ENCODE data around the gene CDIPT.

Gene CDIPT

DNA sequence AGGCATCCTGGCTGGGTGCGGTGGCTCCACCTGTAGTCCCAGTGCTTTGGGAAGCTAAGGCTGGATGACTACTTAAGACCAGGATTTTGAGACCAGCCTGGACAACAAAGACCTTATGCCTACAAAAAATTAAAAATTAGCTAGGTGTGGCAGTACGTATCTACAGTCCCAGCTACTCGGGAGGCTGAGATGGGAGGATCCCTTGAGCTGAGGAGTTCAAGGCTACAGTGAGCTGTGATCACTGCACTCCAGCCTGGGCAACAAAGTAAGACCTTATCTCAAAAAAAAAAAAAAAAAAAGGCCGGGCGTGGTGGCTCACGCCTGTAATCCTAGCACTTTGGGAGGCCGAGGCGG, 36.7 kb downstream of the CDIPT start:
- DNase-seq (ENCODE audit: low read depth): no peak

GRCh38 chr16:29825145-29826044, 37.6 kb downstream of the CDIPT start:
- no peak for DNase-seq (ENCODE audit: low read depth)

DNA sequence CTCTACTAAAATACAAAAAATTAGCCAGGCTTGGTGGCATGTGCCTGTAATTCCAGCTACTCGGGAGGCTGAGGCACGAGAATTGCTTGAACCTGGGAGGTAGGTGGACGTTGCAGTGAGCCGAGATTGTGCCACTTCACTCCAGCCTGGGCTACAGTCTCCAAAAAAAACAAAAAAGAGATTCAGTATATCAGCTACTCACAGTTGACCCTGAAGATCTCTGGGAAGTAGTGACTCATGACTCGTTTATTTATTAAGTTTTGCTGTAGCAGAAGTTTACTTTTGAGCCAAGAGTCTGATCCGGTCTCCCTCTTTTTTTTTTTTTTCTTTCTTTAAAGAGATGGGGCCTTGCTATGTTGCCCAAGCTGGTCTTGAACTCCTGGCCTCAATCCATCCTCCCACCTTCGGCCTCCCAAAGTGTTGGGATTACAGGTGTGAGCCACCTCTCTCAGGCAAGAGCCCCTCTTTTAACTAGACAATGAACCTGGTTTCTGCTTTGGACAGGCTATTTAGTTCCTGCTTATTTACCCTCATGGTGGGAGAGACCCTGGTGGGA, 38.4 kb downstream of the CDIPT start:
- DNase-seq (ENCODE audit: low read depth): no peak

DNA sequence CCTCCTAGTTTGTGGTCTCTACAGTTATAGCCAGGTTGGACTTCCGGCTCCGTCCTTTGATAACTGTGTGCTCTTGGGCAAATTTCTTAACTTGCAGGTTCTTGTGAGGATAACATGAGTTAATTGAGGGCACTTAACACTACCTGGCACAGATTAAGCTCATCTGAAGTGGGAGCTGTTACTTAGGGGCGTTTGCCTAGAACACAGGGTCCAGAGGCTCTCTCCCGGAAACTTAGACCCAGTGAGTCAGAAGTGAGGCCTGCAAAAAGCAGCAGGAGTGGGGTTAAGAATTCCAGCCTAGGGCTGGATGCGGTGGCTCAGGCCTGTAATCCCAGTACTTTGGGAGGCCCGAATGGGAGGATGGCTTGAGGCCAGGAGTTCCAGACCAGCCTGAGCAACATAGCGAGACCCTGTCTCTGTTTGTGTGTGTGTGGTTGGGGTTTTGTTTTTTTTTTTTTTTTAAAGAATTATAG, 41.3 kb downstream of the CDIPT start:
- no peak for DNase-seq (ENCODE audit: low read depth)

- no peak for DNase-seq (ENCODE audit: low read depth)
These were observed 42.0 kb downstream of the CDIPT start for GRCh38 chr16:29820730-29821642.

DNA sequence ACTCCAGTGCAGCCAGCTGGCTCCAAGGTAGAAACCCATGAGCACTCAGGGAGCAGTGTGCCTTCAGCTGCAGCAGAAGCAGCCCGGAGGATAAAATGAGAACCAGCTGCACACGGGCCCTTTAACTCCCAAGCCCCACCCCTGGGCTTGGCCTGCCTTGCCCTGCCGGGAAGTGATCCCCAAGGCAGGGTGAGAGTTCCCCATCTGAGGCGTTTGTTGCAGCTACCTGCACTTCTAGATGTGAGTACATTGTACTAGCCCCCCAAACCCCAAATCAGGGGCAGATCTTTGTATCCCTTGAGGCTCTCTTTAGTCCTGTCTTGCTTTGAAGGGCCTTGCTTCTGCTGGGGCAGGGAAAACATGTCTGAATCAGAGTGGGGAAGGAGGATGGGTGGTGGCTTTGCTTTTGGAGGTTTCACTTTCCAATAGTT, 42.7 kb downstream of the CDIPT start, which contains the start of gene MVP:
TSS of gene MVP (plus strand) at position 192 of the 431 bp plus-strand sequence. CDS start 10,088 bp downstream, outside the sequence.
- peak; percentile 43 for DNase-seq (ENCODE audit: low read depth)

DNA sequence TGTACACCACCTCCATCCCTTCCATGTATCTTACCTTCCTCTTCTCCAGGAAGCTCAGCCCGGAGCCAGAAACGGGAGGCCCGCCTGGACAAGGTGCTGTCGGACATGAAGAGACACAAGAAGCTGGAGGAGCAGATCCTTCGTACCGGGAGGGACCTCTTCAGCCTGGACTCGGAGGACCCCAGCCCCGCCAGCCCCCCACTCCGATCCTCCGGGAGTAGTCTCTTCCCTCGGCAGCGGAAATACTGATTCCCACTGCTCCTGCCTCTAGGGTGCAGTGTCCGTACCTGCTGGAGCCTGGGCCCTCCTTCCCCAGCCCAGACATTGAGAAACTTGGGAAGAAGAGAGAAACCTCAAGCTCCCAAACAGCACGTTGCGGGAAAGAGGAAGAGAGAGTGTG, 43.5 kb downstream of the CDIPT start:
- DNase-seq (ENCODE audit: low read depth): no peak

DNA sequence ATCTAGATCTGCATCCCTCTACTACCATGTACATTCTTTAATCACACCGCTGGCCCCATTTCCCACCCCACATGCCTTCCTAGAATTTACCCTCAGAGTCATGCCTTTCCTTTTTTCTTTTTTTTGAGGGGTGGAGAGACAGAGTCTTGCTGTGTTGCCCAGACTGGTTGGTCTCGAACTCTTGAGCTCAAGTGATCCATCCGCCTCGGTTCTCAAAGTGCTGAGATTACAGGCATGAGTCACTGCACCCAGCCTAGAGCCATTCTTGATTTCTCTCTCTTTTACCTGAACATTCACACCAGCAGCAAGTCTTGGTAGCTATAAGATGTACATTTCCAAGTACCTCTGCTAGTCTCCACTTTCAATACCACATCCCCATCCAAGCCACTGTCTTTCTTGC, 44.9 kb downstream of the CDIPT start:
- DNase-seq (ENCODE audit: low read depth): no peak

- no peak for DNase-seq (ENCODE audit: low read depth)
These were observed 46.2 kb downstream of the CDIPT start for GRCh38 chr16:29816694-29817441.

GRCh38 chr16:29815793-29816693, 47.0 kb downstream of the CDIPT start, which contains the start of gene PAGR1:
PAGR1 (plus strand) TSS chr16:29816152; CDS start chr16:29816526, 374 bp downstream.
- peak; percentile 98 for DNase-seq (ENCODE audit: low read depth)

- peak; percentile 55 for DNase-seq (ENCODE audit: low read depth)
These were observed 47.8 kb downstream of the CDIPT start for GRCh38 chr16:29815032-29815721.

DNA sequence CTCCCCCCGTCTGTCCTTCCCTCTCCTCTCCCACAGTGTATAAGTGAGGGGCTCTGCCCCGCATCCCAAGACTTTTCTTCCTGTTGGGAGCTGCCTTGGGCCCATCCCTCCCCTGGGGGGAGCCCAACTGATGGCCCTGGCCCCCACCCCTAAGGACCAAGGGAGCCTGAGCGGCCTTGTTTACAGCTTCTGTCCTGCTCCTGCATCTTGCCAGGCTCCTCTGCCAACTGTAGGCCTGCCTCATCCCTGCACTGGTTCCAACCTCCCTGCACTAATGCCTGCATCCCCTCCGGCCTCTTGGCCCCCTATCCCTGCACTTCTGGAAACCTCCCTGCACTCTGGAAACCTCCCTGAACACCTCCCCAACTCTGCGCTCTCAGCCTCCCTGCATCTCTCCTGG, 48.4 kb downstream of the CDIPT start:
- DNase-seq (ENCODE audit: low read depth): no peak

DNA sequence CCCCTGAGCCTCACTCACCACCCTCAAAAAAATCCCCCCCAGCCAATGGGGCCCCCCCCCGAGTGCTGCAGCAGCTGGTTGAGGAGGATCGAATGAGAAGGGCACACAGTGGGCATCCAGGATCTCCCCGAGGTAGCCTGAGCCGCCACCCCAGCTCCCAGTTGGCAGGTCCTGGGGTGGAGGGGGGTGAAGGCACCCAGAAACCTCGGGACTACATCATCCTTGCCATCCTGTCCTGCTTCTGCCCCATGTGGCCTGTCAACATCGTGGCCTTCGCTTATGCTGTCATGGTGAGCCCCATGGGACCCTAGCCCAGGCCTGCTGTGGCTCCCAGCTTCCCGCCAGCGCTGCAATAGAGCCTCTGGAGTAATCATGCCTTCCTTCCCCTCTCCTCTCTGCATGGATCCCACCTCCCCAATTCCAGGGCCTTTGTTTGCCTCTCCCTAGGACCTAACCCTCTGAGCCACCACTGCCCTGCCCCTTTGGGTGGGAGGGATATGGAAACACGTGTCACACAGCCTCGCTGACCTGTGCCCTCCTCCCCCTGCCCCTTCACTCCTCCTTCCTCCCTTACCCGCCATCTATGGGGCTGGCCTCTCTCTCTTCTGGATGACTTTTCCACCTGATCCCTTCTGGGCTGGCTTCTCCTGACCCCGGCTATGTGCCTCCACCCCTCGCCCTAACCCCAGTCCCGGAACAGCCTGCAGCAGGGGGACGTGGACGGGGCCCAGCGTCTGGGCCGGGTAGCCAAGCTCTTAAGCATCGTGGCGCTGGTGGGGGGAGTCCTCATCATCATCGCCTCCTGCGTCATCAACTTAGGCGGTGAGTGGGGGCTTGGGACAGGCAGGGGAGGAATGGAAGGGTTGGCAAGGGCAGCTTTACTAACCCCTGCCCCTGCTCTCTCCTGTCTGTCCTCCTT, 49.1 kb downstream of the CDIPT start:
- DNase-seq (ENCODE audit: low read depth): no peak

GRCh38 chr16:29812754-29813643, 50.0 kb downstream of the CDIPT start:
- no peak for DNase-seq (ENCODE audit: low read depth)

DNA sequence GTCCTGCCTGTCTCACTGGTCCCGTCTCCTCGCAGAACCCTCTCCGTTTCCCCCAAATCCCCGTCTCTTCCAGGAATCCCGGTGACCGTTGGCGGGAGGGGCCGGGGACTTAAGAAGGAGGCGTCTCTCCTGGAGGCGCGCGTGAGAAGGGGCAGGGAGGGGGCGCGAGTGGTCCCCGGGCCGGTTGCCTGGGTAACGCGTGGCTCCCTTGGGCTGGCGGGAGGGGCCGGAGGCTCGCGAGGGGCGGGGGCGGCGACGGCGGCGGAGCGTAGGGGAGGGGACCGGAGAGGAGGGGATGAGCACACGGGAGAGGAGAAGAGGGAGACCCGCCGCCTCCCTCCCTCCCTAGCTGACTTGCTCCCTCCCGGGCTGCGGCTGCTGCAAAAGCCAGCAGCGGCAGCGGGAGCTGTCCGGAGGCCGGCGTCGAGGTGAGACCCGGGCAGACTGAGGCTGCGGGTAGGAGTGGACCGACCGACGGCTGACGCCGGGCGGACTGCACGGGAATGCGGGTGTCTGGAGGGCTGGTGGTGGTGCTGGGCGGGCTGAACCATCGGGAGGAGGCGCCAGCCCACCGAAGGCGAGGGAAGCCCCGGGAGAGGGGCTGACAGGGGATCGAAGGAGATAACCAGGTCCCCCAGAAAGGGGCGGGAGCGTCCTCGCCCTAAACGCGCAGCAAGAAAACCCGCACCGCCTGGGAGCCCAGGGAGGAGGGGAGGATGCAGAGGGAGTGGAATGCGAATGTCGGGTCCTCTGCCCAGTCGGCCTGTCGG, 50.9 kb downstream of the CDIPT start, which contains the start of gene PRRT2:
TSS of gene PRRT2 (plus strand) at position 298 of the 770 bp plus-strand sequence. CDS start 862 bp downstream, outside the sequence.
- DNase-seq (ENCODE audit: low read depth): no peak

- DNase-seq (ENCODE audit: low read depth): peak; percentile 54
These were observed 51.7 kb downstream of the CDIPT start for GRCh38 chr16:29811170-29811895.

Data from stimulated activated CD4-positive, alpha-beta T cell treated with anti-CD3 and anti-CD28 coated beads, Interleukin-2, amount 100 ng/mL, for 4 hours (primary cell).